Fibroblast of villous mesenchyme (primary cell): ENCODE measurements around the gene DIPK1B. TPM values are rescaled to one million over a fixed set of nuclear protein-coding genes. Genes with fewer than 3 reads are reported as not detected.

Experiments used
- DNase-seq: peaks from one replicate; pipeline ENCODE4 v3.0.0-alpha.2; 2010; ENCODE audit warnings: low read depth
- H3K4me3 ChIP-seq: 2 replicates; pipeline ENCODE4 v1.5.1; 2011; ENCODE audit warnings: low read depth, mild to moderate bottlenecking, low read length
- total RNA-seq: library from RNA; depleted of rRNA; stranded (reverse); fragments of >200 nt; gene quantifications from 2 replicates; pipeline ENCODE4 v1.2.3, GENCODE V29; 2012
- TF ChIP-seq, protein P1 (sequence below): IDR thresholded peaks from 2 replicates; pipeline ENCODE4 v1.5.1; 2012; ENCODE audit warnings: low read depth, mild to moderate bottlenecking, low read length; ENCODE audit not compliant: insufficient read depth

DIPK1B gene
- total RNA-seq, 1 donor, result 0.43 TPM

DNA sequence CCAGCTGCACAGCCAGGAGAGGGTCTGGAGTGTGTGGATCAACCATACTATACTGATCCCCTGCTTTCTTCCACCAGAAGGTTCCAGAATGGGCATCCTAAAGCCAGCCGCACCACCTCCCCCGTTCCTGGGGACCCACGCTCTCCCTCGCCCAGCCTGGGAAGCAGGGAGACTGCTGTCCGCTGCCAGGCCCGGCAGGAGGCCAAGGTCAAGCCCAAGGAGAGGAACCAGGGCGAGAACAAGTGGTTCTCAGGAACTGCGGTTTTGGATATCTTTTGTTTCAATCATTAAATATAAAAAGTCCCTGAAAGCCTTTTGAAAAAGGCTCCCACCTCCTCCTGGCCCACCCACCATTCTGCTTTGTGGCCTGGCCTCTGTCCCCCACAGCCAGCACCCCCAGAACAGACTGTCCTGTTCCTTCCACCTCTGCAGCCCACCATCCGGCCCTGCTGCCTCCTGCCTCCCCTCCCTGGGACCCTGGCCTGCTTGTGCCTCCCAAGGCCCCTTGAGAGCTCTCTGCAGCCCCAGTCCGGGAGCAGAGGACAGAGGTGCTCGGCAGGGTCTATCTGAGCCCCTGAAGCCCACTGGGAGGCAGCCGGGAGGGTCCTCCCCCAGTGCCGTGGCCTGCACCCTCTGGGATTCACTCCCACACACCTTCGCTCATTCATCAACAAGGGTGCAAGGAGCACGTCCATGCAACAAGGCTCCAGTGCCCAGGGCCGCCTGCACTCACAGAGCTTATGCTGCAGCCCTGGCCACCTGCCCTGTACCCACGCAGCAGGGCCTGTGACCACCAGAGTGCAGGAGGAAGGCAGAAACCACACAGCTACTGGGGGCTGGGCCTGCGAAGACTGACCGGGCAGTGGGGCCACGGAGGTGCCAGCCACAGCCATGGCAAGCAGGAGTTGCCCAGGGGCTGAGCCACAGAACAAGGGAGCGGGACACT is 36.6 kb downstream of the DIPK1B start:
- TF ChIP-seq, protein P1, sequence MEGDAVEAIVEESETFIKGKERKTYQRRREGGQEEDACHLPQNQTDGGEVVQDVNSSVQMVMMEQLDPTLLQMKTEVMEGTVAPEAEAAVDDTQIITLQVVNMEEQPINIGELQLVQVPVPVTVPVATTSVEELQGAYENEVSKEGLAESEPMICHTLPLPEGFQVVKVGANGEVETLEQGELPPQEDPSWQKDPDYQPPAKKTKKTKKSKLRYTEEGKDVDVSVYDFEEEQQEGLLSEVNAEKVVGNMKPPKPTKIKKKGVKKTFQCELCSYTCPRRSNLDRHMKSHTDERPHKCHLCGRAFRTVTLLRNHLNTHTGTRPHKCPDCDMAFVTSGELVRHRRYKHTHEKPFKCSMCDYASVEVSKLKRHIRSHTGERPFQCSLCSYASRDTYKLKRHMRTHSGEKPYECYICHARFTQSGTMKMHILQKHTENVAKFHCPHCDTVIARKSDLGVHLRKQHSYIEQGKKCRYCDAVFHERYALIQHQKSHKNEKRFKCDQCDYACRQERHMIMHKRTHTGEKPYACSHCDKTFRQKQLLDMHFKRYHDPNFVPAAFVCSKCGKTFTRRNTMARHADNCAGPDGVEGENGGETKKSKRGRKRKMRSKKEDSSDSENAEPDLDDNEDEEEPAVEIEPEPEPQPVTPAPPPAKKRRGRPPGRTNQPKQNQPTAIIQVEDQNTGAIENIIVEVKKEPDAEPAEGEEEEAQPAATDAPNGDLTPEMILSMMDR, result no peak
- H3K4me3 ChIP-seq, result no peak overlapping the region
- DNase-seq, result no peak

DNA sequence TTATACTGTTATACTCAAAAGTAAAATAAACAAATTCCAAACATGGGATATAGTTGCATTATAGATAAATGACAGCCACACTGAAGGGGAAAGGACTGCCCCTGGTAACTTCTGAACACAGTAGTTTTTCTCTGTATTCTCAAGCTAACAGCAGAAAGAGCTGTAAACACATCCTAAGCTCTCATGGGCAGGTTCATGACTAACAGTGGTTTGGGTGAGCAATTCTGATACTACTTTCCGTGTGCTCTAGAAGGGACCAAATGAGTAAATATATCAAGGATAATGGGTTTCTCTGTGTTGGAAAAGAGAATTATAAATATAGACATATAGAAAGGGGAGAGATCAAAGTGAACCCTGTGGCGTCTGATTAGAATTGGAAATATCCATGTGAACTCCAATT is 38.2 kb downstream of the DIPK1B start:
- no peak for DNase-seq
- H3K4me3 ChIP-seq, result no peak overlapping the region
- TF ChIP-seq, protein P1, result no peak

DNA sequence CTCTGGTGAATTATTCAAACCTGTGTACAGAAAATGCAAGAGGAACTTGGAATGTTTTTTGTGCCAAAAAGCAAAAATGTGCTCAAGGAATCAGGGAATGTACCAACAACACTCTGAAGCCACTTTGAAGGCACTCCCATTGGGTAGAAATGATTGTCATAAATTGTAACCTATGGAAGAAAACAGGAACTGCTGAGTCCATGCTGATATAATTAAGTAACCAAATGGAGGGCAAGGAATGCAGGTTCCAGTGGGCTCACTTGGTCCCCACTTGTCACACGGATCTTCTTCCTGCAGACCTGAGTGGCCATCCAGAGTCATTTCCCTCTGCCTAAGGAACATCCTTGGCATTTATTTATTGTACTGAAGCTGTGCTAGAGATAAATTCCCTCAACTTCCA is 38.9 kb downstream of the DIPK1B start:
- no peak overlapping the region for H3K4me3 ChIP-seq
- DNase-seq, result no peak
- TF ChIP-seq, protein P1, result no peak

DNA sequence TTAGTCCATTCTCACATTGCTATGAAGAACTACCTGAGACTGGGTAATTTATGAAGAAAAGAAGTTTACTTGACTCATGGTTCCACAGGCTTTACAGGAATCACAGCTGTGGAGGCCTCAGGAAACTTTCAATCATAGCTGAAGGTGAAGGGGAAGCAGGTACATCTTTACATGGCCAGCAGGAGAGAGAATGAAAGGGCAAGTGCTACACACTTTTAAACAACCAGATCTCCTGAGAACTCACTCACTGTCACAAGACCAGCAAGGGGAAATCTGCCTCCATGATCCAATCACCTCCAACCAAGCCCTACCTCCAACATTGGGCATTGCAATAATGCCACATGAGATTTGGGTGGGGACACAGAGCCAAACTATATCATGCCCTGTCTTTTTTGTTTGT is 39.4 kb downstream of the DIPK1B start:
- TF ChIP-seq, protein P1, result no peak
- no peak overlapping the region for H3K4me3 ChIP-seq
- DNase-seq, result no peak

DNA sequence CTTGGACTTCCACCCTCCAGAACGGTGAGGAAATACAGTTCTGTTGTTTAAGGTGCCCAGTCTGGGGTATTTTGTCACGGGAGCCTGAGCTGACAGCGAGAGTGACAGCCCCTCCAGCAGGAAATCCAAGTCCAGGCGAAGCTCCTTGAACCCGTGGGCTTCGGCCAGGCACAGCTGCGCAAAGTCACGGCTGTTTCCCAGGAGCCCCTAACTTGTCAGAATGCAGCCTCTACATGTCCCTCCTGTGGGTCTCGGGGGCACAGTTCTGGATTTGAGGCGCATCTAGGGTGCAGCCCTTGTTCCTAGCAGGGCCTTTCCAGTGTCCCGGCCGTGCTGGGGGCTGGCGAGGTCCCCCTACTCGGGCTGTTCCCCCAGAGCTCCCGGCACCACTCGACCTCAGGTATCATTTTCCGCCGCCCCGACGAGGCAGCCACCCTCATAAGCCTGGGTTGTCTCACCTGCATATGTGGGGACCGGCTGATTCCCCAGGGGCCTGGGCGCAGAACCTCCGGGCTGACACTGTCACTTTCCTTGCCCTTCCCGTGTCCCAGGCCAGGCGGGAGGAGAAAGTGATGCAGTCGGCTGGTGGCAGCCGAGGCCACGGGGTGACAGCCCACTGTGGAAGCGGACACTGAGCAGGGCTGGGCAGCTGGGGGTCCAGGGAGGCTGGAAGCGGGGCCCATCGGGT is 41.1 kb downstream of the DIPK1B start:
- TF ChIP-seq, protein P1, result no peak
- no peak for DNase-seq
- no peak overlapping the region for H3K4me3 ChIP-seq

DNA sequence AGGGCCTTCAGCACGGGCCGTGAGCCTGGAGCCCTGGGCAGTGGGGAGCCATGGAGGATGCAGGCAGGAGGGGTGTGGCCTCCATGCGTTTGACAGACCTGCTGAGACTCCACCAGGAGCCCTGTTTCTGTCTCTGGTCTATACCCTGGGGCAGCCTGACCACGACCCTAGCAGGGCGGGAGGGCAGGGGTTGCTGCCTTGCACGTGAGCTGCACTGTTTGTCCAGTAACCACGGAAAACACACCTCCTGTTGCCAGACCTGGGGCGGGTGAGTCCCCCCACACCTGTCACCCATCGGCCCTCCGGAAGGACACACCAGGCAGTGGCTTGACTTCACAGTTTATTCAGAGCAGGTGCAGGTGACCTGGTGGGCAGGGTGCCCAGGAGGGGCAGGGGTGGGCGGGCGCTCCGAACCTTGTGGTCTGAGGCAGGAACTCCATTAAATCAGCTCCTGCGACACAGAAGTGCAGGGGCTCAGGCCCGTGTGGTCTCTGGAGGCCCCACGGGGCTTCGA is 41.7 kb downstream of the DIPK1B start:
- no peak for DNase-seq
- no peak overlapping the region for H3K4me3 ChIP-seq
- TF ChIP-seq, protein P1, result no peak
